ENCODE measurements around the gene ROBO1.
"Not testable (repeated sequence)": the region's sequence is repeated elsewhere in the genome, so short reads cannot be mapped to it uniquely, and the experiment has no call there.

The ROBO1 gene

GRCh38 chr3:79366414-79366813, 401.4 kb downstream of the ROBO1 start:
- no peak for DNase-seq

GRCh38 chr3:79364784-79365183, 403.0 kb downstream of the ROBO1 start:
- no peak for DNase-seq

DNA sequence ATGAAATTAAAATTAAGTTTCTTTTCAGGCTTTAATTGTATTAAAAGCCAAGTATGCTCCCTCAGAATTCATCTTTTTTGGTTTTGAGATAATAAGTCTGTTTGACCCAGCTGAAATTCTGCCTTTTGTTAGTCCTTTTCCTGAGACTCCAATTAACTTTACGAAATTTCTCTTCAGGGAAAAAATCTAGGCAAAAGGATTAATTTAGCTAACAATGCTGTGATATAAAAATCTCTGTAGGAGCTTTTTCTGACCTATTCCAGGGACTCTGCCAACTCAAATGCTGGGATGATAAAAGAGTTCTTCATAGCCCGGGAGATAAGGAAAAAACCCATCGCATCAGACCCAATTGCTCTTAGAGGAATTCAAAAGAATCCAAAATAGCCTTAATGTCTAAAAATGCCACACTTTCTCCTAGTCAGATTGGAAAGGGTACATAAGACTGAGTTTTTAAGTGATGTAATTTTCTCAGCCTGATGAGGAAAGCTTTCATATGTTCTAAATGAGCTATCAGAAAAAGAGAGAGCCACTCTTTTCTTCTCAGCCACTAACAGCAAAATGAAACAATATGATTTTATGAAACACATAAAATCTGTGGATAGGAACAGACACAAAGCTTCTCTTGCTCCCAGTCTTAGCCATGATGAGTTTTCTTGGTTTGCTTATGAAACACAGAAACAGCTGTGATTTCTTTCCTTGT, 405.1 kb downstream of the ROBO1 start:
- DNase-seq: no peak

DNA sequence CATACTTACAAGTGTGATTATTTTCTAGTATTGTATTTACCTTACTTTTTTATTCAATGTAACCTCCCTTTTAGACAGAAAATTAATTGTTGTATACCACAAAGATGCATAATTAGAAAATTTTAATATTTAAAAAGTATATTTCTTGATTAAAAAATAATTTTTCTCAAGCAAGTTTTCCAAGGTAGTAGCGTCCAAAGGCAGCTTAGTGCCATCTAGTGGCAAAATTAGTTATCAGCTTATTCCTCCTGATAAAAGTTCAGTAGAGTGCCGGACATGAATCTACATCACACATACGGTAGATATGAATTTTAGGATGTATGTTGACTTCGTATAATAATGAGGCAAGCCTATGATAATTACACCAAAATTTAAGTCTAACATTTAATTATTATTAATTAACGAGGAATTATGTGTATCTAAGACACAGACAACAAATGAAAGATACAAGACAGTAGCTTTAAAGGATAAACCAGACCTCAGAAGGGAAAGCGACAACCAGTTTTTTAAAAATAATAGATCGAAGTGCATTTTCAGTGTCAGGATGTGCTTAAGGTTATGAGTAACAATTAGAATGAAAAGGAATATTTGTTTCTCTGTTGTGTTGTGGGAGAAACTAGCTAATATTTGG, 405.9 kb downstream of the ROBO1 start:
- DNase-seq: peak; percentile 49

- no peak for DNase-seq
Measured at GRCh38 chr3:79358327-79358726, 409.5 kb downstream of the ROBO1 start.

- no peak for DNase-seq
Measured at GRCh38 chr3:79354179-79354688, 413.6 kb downstream of the ROBO1 start.

DNA sequence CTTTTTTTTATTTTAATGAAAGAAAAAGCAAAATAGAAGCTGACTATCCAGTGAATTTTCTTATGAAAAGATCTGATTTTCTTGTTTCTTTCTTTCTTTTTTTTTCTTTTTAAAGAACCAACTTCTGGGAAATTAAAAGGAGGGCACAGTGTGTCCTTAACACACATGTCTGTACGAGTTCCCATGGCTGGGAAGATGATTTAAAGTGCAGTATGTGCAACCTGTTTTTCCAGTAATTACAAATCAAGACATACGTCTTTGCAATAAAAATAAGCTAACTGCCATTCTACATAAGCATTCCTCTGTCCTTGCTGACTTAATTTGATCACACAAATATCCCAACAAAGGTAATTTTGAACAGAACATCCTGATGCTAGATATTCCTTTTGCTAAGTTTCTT, 416.1 kb downstream of the ROBO1 start:
- DNase-seq: no peak

DNA sequence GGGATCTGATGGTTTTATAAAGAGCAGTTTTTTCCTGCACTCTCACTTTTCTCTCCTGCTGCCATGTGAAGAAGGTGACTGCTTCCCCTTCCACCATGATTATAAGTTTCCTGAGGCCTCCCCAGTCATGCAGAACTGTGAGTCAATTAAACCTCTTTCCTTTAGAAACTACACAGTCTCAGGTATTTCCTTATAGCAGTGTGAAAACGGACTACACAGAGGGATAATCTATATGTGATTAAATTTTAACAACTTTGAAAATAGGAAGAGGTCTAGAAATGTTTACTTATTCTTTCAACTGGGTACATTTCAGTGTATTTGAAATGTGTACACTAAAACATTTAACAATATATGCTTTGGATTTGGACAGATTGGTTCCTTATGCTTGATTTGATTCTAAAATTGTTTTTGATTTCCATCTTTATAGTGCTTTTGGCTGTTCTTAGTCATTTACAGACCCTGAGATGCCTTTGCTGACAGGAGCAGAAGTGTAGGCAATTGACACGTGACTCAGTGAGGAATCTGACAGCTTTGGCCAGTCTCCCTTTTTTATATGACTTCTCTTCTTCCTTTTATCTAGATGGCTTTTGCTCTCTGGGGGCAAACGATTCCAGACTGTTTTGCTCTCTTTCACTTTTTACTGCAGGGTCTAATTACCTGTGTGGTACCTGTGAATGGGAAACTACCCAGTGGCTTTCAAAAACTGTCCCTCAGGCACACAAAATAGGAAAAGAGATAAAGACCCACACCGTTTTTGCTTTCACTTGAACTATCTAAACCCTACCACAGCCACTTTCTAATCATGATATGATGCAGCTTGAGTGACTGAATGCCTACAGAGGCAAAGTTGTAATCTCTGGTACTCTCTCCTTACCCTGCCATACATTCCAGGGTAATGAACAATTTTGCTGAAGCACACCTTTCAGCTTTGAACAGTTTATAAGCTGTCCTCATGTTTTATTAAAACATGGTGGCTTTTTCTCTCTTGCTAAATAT, 422.6 kb downstream of the ROBO1 start:
- DNase-seq: peak; percentile 45

DNA sequence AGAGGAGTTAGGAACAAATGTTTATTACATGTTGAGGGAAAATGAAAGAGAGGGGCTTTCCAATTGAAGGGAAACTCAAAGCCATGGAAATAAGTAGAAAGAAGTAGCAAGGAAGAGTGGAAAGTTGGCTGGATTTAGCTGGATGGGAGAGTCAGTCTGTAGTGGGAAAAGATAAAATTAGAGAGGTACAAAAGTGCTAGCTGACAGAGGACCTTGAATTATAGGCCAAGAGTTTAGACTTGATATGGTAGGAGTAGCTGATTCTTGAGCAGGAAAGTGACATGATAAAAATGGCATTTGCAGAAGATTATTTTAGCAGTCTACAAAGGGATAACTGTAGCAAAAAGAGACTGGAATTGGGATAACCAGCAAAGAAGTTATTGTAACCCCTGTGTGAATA, 425.8 kb downstream of the ROBO1 start:
- no peak for DNase-seq

GRCh38 chr3:79339846-79340245, 428.0 kb downstream of the ROBO1 start:
- DNase-seq: peak; percentile 37

DNA sequence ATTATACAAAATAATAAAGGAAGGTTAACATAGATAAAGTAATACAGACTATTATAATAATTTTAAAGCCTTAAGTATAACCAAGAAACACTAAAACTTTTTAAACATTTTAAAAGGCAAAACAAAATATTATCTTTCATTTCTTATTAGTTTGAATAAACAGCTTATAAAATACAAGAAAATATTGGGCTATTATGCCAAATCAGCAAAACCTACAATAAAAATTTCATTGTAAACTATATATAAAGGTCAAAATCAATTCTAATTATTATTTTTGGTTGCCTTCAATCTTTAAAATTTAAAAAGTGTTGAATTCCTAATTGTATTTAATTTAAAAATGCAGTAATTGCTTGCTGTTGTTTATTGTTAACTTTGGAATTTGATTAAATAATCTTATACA, 430.0 kb downstream of the ROBO1 start:
- no peak for DNase-seq

DNA sequence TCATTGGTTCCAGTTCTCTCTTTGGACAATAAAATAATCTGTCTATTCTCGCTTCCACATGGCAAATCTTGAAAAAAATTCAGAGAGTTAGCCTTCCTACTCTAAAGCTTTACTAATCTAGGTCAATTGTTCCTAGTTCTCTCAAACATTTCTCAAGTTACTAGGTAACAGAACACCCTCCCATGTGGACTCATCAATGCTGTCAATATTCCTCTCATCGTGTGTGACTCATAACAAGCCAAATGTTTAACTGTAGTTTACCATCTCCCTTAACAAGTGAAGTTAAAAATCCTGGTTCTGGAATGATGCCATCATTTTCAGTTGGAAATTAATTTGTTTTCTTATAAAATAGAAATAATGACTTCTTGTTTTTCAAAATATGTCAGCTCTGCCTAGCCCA, 438.6 kb downstream of the ROBO1 start:
- DNase-seq: peak; percentile 76

DNA sequence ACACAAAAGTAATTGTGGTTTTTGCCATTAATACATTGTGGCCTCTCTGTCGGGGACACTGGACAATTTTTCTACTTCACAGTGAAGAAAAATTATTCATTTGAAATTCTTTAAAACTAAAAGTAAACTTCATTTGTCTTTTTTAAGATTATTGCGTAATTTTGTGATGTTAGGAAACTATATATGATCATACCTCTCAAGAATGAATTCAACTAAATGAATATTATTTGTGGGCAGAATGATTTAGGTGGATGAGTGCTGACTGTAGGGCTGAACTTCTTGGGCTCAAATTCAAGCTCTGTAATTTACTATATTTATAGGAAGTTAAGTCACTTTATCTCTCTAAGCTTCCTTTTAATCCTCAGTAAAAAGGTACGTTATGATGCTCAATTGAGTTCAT, 441.2 kb downstream of the ROBO1 start:
- no peak for DNase-seq

DNA sequence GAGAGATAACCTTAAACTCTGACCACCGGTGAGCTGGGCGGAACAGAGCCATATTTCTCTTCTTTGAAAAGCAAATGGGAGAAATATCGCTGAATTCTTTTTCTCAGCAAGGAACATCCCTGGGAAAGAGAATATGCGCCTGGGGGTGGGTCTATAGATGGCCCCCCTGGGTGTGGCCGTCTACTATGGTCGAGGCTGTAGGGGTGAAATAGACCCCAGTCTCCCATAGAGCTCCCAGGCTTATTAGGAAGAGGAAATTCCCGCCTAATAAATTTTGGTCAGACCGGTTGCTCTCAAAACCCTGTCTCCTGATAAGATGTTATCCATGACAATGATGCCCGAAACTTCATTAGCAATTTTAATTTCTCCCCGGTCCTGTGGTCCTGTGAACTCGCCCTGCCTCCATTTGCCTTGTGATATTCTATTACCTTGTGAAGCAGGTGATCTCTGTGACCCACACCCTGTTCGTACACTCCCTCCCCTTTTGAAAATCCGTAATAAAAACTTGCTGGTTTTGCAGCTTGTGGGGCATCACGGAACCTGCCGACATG, 441.9 kb downstream of the ROBO1 start:
- DNase-seq: not testable (repeated sequence)

- DNase-seq: no peak
Measured at GRCh38 chr3:79317551-79318518, 450.0 kb downstream of the ROBO1 start.

GRCh38 chr3:79314962-79315361, 452.8 kb downstream of the ROBO1 start:
- DNase-seq: no peak

- DNase-seq: no peak
Measured at GRCh38 chr3:79314544-79314943, 453.3 kb downstream of the ROBO1 start.

DNA sequence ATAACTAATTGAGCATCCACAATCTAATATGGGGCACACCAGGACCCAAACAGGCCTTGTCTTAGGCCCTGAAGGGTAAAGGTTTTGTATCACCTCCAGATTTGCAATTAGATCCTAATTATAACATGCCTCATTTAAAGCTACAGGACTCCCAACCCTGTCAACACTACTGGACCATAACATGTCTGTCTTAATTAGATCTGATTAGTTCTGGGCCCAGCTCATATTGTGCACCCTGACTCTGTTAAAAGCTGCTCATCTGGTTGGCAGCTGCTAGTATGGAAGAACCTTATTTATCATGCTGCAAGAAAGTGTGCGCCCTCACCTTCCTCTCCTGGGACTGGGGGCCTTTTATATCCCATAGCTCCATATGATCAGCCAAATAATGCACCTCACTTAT, 457.8 kb downstream of the ROBO1 start:
- peak; percentile 83 for DNase-seq

- peak; percentile 71 for DNase-seq
Measured at GRCh38 chr3:79306934-79307570, 460.7 kb downstream of the ROBO1 start.

- not testable (repeated sequence) for DNase-seq
Measured at GRCh38 chr3:79299949-79300635, 467.7 kb downstream of the ROBO1 start.

All from NCI-H2171 treated with DMSO at 0.1 percent for 48 hours (cell line).